H1 (cell line): ENCODE data around the gene MYH16. TPM values are rescaled to one million over a fixed set of nuclear protein-coding genes. Genes with fewer than 3 reads are reported as not detected.

ENCODE experiments used
- CTCF ChIA-PET: fragments of 300-600 bp; sonication (Branson Sonifier 250); formaldehyde crosslinking; loops from one replicate; lab custom pipeline; 2021; ENCODE audit not compliant: partially characterized antibody; lab: Charles Lee
- POLR2A ChIA-PET: fragments of 300-600 bp; sonication (Branson Sonifier 250); formaldehyde crosslinking; loops from one replicate; lab custom pipeline; 2021; ENCODE audit warnings: inconsistent platforms; ENCODE audit not compliant: partially characterized antibody; lab: Charles Lee
- DNase-seq, 2 experiments: peaks; one replicate each; pipeline versions ENCODE4 v3.0.0 to v3.0.0-alpha.2; 2010 to 2022; ENCODE audit warnings: low spot score in 2 of 2, low read depth in 1 of 2, mixed read lengths in 1 of 2
- FAIRE-seq: peaks from 2 replicates; lab custom pipeline; 2011; peaks lifted over from hg19 to GRCh38; lab: Jason Lieb, UNC
- H2AFZ ChIP-seq: 2 replicates; pipeline ENCODE4 v1.8.1; 2012; ENCODE audit warnings: low read length, inconsistent platforms
- H2AK5ac ChIP-seq: 2 replicates; pipeline ENCODE4 v1.6.1; 2013; ENCODE audit warnings: low read depth, low read length
- H2BK120ac ChIP-seq: replicated peaks from 2 replicates; pipeline ENCODE3; 2013; ENCODE audit warnings: low read depth, low read length, inconsistent platforms
- H2BK12ac ChIP-seq: 2 replicates; pipeline ENCODE4 v1.6.1; 2013; ENCODE audit warnings: low read depth, low read length
- H2BK15ac ChIP-seq: 2 replicates; pipeline ENCODE4 v1.6.1; 2013; ENCODE audit warnings: low read length
- H2BK20ac ChIP-seq: 2 replicates; pipeline ENCODE4 v1.6.1; 2013; ENCODE audit warnings: low read length
- H2BK5ac ChIP-seq: 2 replicates; pipeline ENCODE4 v1.6.1; 2013; ENCODE audit warnings: low read depth, low read length
- H3K14ac ChIP-seq: 2 replicates; pipeline ENCODE4 v1.6.1; 2013; ENCODE audit warnings: inconsistent platforms; ENCODE audit not compliant: insufficient read length
- H3K18ac ChIP-seq: 2 replicates; pipeline ENCODE4 v1.6.1; 2013; ENCODE audit warnings: low read length; ENCODE audit errors: extremely low read depth
- H3K23ac ChIP-seq: 2 replicates; pipeline ENCODE4 v1.6.1; 2013; ENCODE audit warnings: inconsistent platforms; ENCODE audit not compliant: insufficient read length
- H3K23me2 ChIP-seq: 2 replicates; pipeline ENCODE4 v1.6.1; 2013; ENCODE audit warnings: low read depth, low read length
- H3K27ac ChIP-seq: 2 replicates; pipeline ENCODE4 v1.6.1; 2011; ENCODE audit warnings: low read depth, low read length, inconsistent platforms
- H3K27me3 ChIP-seq, 4 experiments: replicated peaks in 1 of 4; 1 replicate in 1 of 4; 2 replicates in 3 of 4; pipeline versions ENCODE4 v1.6.1 to v1.8.1; 2011 to 2013; ENCODE audit warnings: low read length in 3 of 4, mild to moderate bottlenecking in 3 of 4, inconsistent platforms in 2 of 4, mixed read lengths in 2 of 4, moderate library complexity in 1 of 4; ENCODE audit not compliant: control insufficient read depth in 3 of 4, insufficient read depth in 3 of 4; ENCODE audit errors: extremely low read depth in 1 of 4
- H3K36me3 ChIP-seq, 4 experiments: 2 replicates each; pipeline versions ENCODE4 v1.6.1 to v1.8.1; 2011 to 2013; ENCODE audit warnings: mild to moderate bottlenecking in 4 of 4, low read length in 3 of 4, moderate library complexity in 2 of 4, control low read depth in 1 of 4, inconsistent platforms in 1 of 4; ENCODE audit not compliant: insufficient read depth in 4 of 4, control insufficient read depth in 2 of 4
- H3K4ac ChIP-seq: replicated peaks from 2 replicates; pipeline ENCODE3; 2013; ENCODE audit warnings: low read length, low read depth, mixed read lengths, inconsistent platforms; ENCODE audit not compliant: insufficient read length
- H3K4me1 ChIP-seq, 4 experiments: replicated peaks in 1 of 4; 1 replicate in 1 of 4; 2 replicates in 3 of 4; pipeline versions ENCODE4 v1.6.1 to v1.8.1; 2011 to 2013; ENCODE audit warnings: low read length in 3 of 4, inconsistent platforms in 2 of 4, mixed read lengths in 1 of 4; ENCODE audit not compliant: insufficient read depth in 4 of 4, control insufficient read depth in 3 of 4
- H3K4me2 ChIP-seq, 2 experiments: 2 replicates each; pipeline versions ENCODE4 v1.6.1 to v1.8.1; 2011 to 2013; ENCODE audit warnings: low read depth in 2 of 2, low read length in 2 of 2, control low read depth in 1 of 2, inconsistent platforms in 1 of 2, mild to moderate bottlenecking in 1 of 2; ENCODE audit not compliant: insufficient read depth in 1 of 2
- H3K4me3 ChIP-seq, 4 experiments: fragments of 200-600, 300-600 bp in 1 of 4; sonication (generic), shearing (Covaris generic), sonication (Bioruptor Twin) in 1 of 4; 2 replicates each; pipeline versions ENCODE4 v1.5.1 to v1.8.1; 2011 to 2016; ENCODE audit warnings: low read length in 4 of 4, low read depth in 3 of 4, control low read depth in 2 of 4, inconsistent platforms in 2 of 4, mild to moderate bottlenecking in 2 of 4, mixed read lengths in 1 of 4, moderate library complexity in 1 of 4; ENCODE audit not compliant: insufficient read depth in 2 of 4; ENCODE audit errors: extremely low read depth in 1 of 4
- H3K56ac ChIP-seq: replicated peaks from 2 replicates; pipeline ENCODE3; 2013; ENCODE audit warnings: low read depth, mild to moderate bottlenecking, mixed read lengths, low read length, inconsistent platforms; ENCODE audit not compliant: insufficient read length
- H3K79me1 ChIP-seq: 2 replicates; pipeline ENCODE4 v1.6.1; 2013; ENCODE audit warnings: low read depth, low read length, control low read depth
- H3K79me2 ChIP-seq, 2 experiments: 2 replicates each; pipeline versions ENCODE4 v1.6.1 to v1.8.1; 2012 to 2013; ENCODE audit warnings: low read length in 2 of 2, mild to moderate bottlenecking in 2 of 2, inconsistent platforms in 1 of 2; ENCODE audit not compliant: insufficient read depth in 2 of 2, control insufficient read depth in 1 of 2
- H3K9ac ChIP-seq, 4 experiments: replicated peaks in 1 of 4; 1 replicate in 1 of 4; 2 replicates in 3 of 4; pipeline versions ENCODE4 v1.6.1 to v1.8.1; 2011 to 2013; ENCODE audit warnings: low read depth in 3 of 4, low read length in 3 of 4, control low read depth in 2 of 4, mild to moderate bottlenecking in 2 of 4, moderate library complexity in 2 of 4, inconsistent platforms in 1 of 4; ENCODE audit errors: extremely low read depth in 1 of 4
- H3K9me3 ChIP-seq, 2 experiments: 2 replicates each; pipeline versions ENCODE4 v1.6.1 to v1.8.1; 2012 to 2013; ENCODE audit warnings: mild to moderate bottlenecking in 2 of 2, moderate library complexity in 2 of 2, control low read depth in 1 of 2, inconsistent platforms in 1 of 2, low read depth in 1 of 2, low read length in 1 of 2, mixed read lengths in 1 of 2; ENCODE audit not compliant: insufficient read depth in 2 of 2
- H4K20me1 ChIP-seq, 2 experiments: replicated peaks in 1 of 2; 2 replicates each; pipeline versions ENCODE3 to v1.8.1; 2011 to 2013; ENCODE audit warnings: inconsistent platforms in 2 of 2, low read length in 2 of 2, mild to moderate bottlenecking in 1 of 2; ENCODE audit not compliant: insufficient read depth in 2 of 2, control insufficient read depth in 1 of 2
- H4K5ac ChIP-seq: 2 replicates; pipeline ENCODE4 v1.6.1; 2013; ENCODE audit warnings: low read length, low read depth, mixed read lengths, inconsistent platforms; ENCODE audit not compliant: insufficient read length
- H4K8ac ChIP-seq: 2 replicates; pipeline ENCODE4 v1.8.0; 2013; ENCODE audit warnings: mild to moderate bottlenecking, moderate library complexity, low read length, inconsistent platforms; ENCODE audit not compliant: insufficient read depth; ENCODE audit errors: extremely low read depth
- H4K91ac ChIP-seq: replicated peaks from 2 replicates; pipeline ENCODE3; 2013; ENCODE audit warnings: low read length, mixed read lengths, inconsistent platforms; ENCODE audit not compliant: insufficient read length
- CREB1 ChIP-seq: IDR thresholded peaks from 2 replicates; pipeline ENCODE4 v1.6.1; 2012; ENCODE audit warnings: inconsistent platforms
- EP300 ChIP-seq, 2 experiments: IDR thresholded peaks; 1 replicate in 1 of 2; 2 replicates in 1 of 2; pipeline ENCODE4 v1.6.1; 2011 to 2012; ENCODE audit warnings: low read depth in 2 of 2, low read length in 2 of 2, mild to moderate bottlenecking in 2 of 2, borderline replicate concordance in 1 of 2, inconsistent platforms in 1 of 2, moderate library complexity in 1 of 2
- GABPA ChIP-seq: IDR thresholded peaks from 2 replicates; pipeline ENCODE4 v1.6.1; 2011; ENCODE audit warnings: mild to moderate bottlenecking, low read length, moderate library complexity, borderline replicate concordance; ENCODE audit not compliant: insufficient read depth
- GTF2F1 ChIP-seq: IDR thresholded peaks from 2 replicates; pipeline ENCODE4 v1.6.1; 2012; ENCODE audit warnings: low read depth, low read length, improper control_type of control experiment, borderline replicate concordance
- HDAC2 ChIP-seq, 2 experiments: fragments of 300-600 bp in 1 of 2; sonication (generic) in 1 of 2; IDR thresholded peaks; 2 replicates each; pipeline ENCODE4 v1.6.1; 2011 to 2012; ENCODE audit warnings: low read depth in 2 of 2, low read length in 2 of 2, mild to moderate bottlenecking in 2 of 2, moderate library complexity in 2 of 2, borderline replicate concordance in 1 of 2, inconsistent platforms in 1 of 2
- NANOG ChIP-seq: IDR thresholded peaks from 2 replicates; pipeline ENCODE4 v1.6.1; 2011; ENCODE audit warnings: low read length, low read depth, mild to moderate bottlenecking, inconsistent platforms; ENCODE audit not compliant: insufficient read depth, poor library complexity, severe bottlenecking
- POLR2AphosphoS5 ChIP-seq: IDR thresholded peaks from 2 replicates; pipeline ENCODE4 v1.6.1; 2011; ENCODE audit warnings: low read depth, low read length
- POU5F1 ChIP-seq: IDR thresholded peaks from 2 replicates; pipeline ENCODE4 v1.6.1; 2011; ENCODE audit warnings: low read depth, mild to moderate bottlenecking, low read length, moderate library complexity
- RAD21 ChIP-seq, 2 experiments: IDR thresholded peaks in 1 of 2; conservative IDR thresholded peaks in 1 of 2; 2 replicates each; pipeline ENCODE4 v1.6.1; 2011; ENCODE audit warnings: low read depth in 2 of 2, low read length in 2 of 2, improper control_type of control experiment in 1 of 2, inconsistent platforms in 1 of 2, mild to moderate bottlenecking in 1 of 2, moderate library complexity in 1 of 2
- SP1 ChIP-seq: IDR thresholded peaks from 2 replicates; pipeline ENCODE4 v1.6.1; 2011; ENCODE audit warnings: low read depth, low read length
- SP4 ChIP-seq: IDR thresholded peaks from 2 replicates; pipeline ENCODE4 v1.6.1; 2012; ENCODE audit warnings: low read length, inconsistent platforms
- SRF ChIP-seq: IDR thresholded peaks from 2 replicates; pipeline ENCODE4 v1.6.1; 2011; ENCODE audit warnings: mild to moderate bottlenecking, low read depth, low read length, moderate library complexity
- WGBS, 2 experiments: shearing (Covaris generic) in 1 of 2; methylation state at CpG; one replicate each; pipeline versions ENCODE4 v1.1.6 to v1.1.7; 2013 to 2015; ENCODE audit warnings: low lambda C conversion rate in 2 of 2, mixed read lengths in 2 of 2, inconsistent platforms in 1 of 2, low coverage in 1 of 2, missing lambda C conversion rate in 1 of 2; ENCODE audit not compliant: insufficient replicate concordance in 2 of 2, insufficient coverage in 1 of 2, insufficient read length in 1 of 2; ENCODE audit errors: extremely low coverage in 1 of 2, missing lambda C conversion rate in 1 of 2; 5-methylcytosine and 5-hydroxymethylcytosine counted together
- polyA plus RNA-seq, 7 experiments: library from polyadenylated mRNA; depleted of rRNA in 3 of 7; stranded (reverse) in 5 of 7; unstranded in 2 of 7; fragments of >200 nt in 5 of 7; fragments of 200-250 nt in 2 of 7; gene quantifications; 1 replicate in 5 of 7; 2 replicates in 1 of 7; 4 replicates in 1 of 7; pipeline versions ENCODE4 v1.2.1 to v1.2.3, GENCODE V29; 2011 to 2013; ENCODE audit warnings: missing spikeins in 2 of 7, mixed read lengths in 2 of 7
- total RNA-seq: library from RNA; stranded (reverse); fragmentation: NEBNext Ultra II Directional; extraction: Animal tissue kit (Norgen Biotek cat#: 25700); gene quantifications from 2 replicates; pipeline ENCODE4 v1.2.1, GENCODE V29; 2021
- TF ChIP-seq, protein P1 (sequence below): IDR thresholded peaks from 2 replicates; pipeline ENCODE4 v1.6.1; 2011; ENCODE audit warnings: low read depth, mild to moderate bottlenecking, low read length; ENCODE audit not compliant: insufficient read depth

Gene MYH16
- total and polyA plus RNA-seq, 2 of the 8 experiments (the other 6 are each of a cell fraction or from before 2014, with no cell fraction given) = not detected

DNA sequence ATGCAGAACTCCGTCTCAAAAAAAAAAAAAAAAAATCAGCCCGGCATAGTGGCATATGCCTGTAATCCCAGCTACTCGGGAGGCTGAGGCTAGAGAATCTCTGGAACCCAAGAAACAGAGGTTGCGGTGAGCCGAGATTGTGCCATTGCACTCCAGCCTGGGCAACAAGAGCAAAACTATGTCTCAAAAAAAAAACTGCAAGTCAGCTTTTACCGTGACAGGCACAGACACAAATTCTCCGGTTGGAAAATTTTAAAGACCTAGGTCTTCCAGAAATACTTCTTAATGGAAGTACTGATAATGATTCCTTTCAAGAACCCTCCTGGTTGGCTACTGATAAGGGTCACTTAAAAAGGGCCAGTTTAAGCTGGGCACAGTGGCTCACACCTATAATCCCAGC lies 82.5 kb downstream of the MYH16 start:
- H3K79me1 ChIP-seq = no peaks in the 10 kb centered on the region
- no peaks in the 10 kb centered on the region for H3K27me3 ChIP-seq
- no peak overlapping the region for H3K9ac ChIP-seq
- H3K56ac ChIP-seq = no peak overlapping the region
- ChIA-PET POLR2A (no interaction called here), CTCF (interaction anchor here (0.6 to 2.0 kb wide), 4 partner anchors 10 to 424 kb away, joined by 3 to 8 read pairs (median 3); no protein-coding TSS in a partner anchor)
- no peak overlapping the region for H3K23ac ChIP-seq
- no peak overlapping the region for H3K4me3 ChIP-seq
- no peak overlapping the region for H4K8ac ChIP-seq
- H2AFZ ChIP-seq = no peak overlapping the region
- FAIRE-seq (no peak), DNase-seq (no peak)
- 94% methylated on average over 6 of the region's 7 CpGs; no CpG with 5 or more reads in 1 of the 2 experiments for WGBS, 2 experiments
- H3K4me2 ChIP-seq = no peak overlapping the region
- peaks cover 4 to 32% (median 21%) of the 10 kb centered on the region in 4 experiments; a peak in 6 of 8 replicates for H3K36me3 ChIP-seq
- H3K79me2 ChIP-seq = no peaks in the 10 kb centered on the region
- no peak overlapping the region for H4K91ac ChIP-seq
- no peaks in the 10 kb centered on the region for H3K9me3 ChIP-seq
- no peak overlapping the region for H3K14ac ChIP-seq
- H3K4ac ChIP-seq = no peak overlapping the region
- H2BK5ac ChIP-seq = no peak overlapping the region
- H2BK12ac ChIP-seq = no peak overlapping the region
- no peak overlapping the region for H4K5ac ChIP-seq
- no peak overlapping the region for H3K27ac ChIP-seq
- peaks cover 0 to 3% (median 0%) of the 10 kb centered on the region in 4 experiments; a peak in 1 of 7 replicates for H3K4me1 ChIP-seq
- H2BK15ac ChIP-seq = no peak overlapping the region
- H3K18ac ChIP-seq = no peak overlapping the region
- no peak overlapping the region for H2BK20ac ChIP-seq
- no peaks in the 10 kb centered on the region for H3K23me2 ChIP-seq
- no peak overlapping the region for H2BK120ac ChIP-seq
- H2AK5ac ChIP-seq = no peak overlapping the region
- H4K20me1 ChIP-seq = peaks cover 0 to 3% of the 10 kb centered on the region in 2 experiments
- TF ChIP-seq CREB1 (no peak), NANOG (no peak), SRF (no peak), GTF2F1 (no peak), SP1 (no peak), SP4 (no peak), POU5F1 (no peak), RAD21 (IDR thresholded peaks at IDR 0.05 in 1 of 2, conservative IDR thresholded peaks at IDR 0.05 in 1 of 2; ENCODE audit: low read depth in 2 of 2, low read length in 2 of 2) (no peak), EP300 (IDR thresholded peaks at IDR 0.05; ENCODE audit: borderline replicate concordance in 1 of 2, low read depth in 2 of 2, low read length in 2 of 2) (no peak), GABPA (no peak), POLR2AphosphoS5 (no peak), HDAC2 (IDR thresholded peaks at IDR 0.05; ENCODE audit: borderline replicate concordance in 1 of 2, low read depth in 2 of 2, low read length in 2 of 2) (no peak)
- TF ChIP-seq, protein P1, sequence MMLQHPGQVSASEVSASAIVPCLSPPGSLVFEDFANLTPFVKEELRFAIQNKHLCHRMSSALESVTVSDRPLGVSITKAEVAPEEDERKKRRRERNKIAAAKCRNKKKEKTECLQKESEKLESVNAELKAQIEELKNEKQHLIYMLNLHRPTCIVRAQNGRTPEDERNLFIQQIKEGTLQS = no peak
